Hematopoietic multipotent progenitor cell treated with erythropoietin and hydrocortisone succinate and interleukin-3 and kit ligand, for 4 days (in vitro differentiated cells): Measurements from ENCODE around the gene CBX4.

Experiments
- DNase-seq: peaks from one replicate; pipeline ENCODE4 v3.0.0-alpha.2; 2015

Gene CBX4

DNA sequence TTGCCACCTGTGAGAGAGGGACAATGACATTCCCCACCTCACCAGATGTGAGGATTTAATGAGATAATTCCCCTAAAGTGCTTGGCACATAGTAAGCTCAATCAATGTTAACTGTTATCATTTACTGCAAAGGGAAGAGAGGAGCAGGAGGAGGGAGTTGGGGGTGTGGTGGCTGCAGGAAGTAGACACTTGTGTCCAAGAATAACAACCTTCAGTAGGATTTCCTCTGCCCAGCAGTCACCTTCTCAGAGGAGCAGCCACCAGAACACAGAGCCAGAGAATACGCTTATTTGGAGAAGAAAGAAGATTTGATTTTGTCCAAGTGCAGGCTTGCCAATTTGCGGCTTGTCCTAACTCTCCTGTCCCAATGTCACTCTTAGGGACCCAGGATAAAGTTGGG lies 10.2 kb downstream of the CBX4 start:
- no peak for DNase-seq

DNA sequence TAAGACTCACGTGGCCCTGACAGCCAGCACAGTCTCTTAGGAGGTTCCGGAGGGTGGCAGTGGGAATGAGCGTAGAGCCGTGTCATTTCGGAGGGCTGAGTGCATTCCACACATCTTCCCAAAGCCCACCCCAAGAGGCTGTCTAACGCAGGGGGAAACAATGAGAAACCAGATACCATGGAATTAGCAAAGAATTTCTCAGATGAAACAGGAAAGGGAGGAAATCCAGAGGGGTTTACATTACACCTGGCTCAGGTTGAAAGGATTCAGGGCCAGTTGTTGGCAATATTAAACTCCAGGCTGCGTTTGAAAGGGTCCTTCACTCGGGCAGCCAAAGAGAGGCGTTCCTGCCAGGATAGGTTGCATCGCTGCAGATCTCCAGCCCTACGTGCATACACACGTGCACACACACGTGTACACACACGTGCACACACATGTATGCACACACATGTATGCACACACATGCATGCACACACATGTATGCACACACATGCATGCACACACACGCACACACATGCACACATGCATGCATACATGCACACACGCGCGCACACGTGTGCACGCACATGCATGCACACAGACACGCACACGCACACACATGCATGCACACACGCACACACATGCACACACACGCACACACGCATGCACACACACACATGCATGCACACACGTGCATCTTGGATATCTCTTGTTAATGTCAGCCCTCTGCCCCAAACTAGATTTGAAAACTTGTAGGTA lies 12.2 kb downstream of the CBX4 start:
- DNase-seq: no peak

DNA sequence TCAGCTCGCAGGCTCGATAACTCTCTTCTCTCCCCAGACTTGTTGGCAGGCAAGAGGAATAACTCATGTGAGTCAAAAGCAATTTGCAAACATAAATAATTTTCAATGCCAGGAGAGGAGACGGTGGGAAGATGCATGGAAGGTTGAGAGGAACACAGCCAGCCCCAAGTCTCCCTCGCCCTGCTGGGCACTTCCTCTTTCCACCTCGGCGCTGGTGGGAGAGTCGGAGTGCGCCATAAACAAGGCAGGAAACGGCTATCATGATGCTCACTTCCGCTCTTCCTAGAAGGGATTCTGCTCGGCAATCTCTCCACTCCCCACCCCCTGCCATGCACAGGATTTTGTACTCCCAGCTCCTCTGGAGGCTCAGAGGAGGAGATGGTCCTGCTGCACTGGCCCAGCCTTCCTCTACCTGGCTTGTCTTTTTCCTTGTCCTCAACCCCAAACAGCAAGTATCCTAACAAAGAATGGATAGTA lies 13.0 kb downstream of the CBX4 start:
- DNase-seq: peak; percentile 88

DNA sequence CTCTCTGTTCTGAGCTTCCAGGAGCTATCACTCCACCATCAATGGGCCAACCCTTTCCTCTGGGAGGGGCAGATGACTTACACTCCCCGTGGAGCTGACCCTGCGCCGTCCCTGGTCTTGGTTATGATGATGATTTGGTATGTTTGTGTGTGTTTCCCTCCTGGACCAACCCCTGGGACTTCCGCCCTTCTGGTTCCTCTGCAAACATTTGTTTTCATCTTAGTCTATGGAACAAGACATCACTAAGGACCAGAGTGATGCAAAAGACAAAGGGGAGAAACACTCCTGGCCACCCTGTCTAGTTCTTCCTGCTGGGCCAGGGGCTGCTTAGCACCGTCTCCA lies 13.7 kb downstream of the CBX4 start:
- DNase-seq: no peak

DNA sequence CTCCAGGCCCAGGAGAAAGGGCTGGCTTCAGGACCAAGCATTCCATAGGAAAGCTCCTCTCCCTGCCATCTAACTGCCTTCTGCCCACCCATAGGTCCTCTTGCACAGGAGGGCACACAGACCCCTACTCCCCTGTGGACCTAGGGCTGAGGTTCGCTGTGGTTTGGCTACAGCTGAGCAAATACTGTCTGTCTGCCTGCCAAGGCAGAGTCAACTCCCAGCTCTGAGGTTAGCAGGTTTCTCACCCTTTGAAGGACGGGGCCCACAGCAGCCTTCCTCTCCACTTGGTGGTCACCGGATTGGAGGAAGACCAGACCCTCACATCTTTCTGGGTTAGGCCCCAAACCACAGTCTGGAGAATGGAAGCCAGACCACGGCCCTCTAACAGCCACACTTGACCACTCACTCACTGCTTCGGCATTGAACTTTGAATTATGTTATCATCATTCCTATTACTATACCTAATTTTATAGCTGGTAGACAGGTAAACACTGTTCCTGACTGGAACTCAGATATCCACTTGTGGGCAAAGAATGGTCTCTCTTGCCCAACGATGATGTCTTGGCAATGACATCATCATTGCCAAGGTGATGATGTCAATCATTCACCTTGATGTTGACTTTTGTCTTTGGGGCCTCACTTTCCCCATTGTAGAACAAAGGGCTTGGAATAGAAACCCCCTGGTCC lies 14.2 kb downstream of the CBX4 start:
- no peak for DNase-seq

DNA sequence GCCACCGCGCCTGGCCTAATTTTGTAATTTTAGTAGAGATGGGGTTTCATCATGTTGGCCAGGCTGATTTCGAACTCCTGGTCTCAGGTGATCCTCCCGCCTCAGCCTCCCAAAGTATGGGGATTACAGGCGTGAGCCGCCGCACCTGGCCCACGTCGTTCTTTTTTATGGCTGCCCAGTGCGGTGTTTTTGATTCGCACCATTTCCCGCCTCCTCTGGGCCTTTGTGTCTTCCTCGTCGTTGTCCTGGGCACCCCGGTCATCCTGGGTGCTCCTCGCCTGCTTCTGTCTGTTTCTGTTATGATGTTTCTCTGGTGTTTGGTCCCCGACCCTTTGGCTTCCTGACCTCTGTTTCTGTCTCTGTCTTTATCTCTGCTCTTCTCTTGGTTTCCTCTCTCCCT lies 15.0 kb downstream of the CBX4 start:
- DNase-seq: no peak

DNA sequence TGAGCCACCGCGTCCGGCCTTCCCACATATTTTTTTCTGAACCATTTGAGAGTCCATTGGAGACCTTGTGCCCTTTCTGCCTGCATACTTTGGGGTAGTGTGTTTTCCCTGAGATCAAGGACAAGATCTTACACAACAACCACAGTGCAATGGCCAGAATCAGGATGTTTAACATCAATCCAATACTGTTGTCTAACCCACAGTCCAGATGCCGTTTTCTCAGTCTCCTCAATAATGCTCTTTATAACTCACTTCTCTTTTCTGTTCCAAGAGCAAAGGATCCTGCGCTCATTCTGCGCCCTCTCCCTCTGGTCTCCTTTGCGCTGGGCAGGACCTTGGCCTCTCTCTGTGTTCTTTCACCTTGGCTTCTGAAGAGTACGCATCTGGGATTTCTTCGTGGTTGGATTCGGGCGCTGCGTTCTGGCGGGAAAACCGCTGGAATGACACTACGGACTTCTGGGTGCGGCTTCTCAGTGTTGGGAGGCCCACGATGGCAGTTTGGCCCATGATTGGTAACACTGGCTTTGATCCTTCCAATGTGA lies 16.6 kb downstream of the CBX4 start:
- no peak for DNase-seq

DNA sequence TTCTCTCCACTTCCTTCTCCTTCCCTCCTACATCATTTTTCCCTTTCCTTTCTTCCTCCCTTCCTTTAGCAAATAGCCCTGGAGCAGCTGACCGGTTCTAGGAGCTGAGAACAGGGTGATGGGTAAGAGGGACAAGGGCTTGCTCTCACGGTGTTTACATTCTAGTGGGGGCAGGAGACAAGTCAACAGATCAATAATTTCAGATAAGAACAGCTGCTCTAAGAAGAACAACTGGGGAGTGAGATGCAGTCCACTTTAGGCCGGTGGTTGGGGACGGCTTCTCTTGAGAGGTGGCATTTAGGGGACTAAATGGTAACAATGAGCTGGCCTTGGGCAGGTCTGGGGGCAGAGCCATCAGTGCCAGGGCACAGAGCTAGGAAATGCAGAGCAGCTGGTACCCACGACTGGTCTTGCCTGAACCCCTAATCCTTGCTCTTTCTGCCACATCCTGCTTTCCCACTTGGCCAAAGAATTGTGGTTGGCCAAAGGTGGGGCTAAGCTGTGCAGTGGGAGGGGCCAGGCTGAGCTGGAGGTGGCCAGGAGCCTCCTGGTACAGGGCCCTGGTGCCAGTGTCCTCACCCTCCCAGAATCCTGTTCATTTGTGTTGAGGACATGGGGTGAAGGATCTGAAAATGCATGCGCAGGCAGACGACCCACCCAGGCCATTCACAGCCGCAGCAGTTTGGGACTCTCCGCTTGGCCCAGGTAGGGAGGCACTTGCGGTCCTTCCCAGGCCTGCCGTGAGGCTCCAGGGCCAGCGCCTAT lies 17.7 kb downstream of the CBX4 start:
- no peak for DNase-seq

DNA sequence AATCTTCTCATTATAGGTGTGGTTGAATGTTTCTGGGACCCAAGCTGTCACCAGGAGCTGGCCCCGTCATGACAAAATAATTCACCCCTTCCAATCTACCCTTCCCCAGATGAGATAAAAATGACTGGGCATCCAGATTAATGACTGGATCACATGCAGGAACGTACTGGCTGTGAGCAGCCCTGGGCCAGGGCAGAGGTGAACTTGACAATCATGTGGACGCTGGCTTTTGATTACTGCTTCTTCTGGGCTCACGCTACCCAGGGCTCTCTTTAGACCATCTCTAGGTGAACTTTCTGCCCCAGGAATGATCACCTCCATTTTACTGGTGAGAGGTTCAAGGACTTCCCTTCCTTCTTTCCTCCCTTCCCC lies 18.3 kb downstream of the CBX4 start:
- no peak for DNase-seq

DNA sequence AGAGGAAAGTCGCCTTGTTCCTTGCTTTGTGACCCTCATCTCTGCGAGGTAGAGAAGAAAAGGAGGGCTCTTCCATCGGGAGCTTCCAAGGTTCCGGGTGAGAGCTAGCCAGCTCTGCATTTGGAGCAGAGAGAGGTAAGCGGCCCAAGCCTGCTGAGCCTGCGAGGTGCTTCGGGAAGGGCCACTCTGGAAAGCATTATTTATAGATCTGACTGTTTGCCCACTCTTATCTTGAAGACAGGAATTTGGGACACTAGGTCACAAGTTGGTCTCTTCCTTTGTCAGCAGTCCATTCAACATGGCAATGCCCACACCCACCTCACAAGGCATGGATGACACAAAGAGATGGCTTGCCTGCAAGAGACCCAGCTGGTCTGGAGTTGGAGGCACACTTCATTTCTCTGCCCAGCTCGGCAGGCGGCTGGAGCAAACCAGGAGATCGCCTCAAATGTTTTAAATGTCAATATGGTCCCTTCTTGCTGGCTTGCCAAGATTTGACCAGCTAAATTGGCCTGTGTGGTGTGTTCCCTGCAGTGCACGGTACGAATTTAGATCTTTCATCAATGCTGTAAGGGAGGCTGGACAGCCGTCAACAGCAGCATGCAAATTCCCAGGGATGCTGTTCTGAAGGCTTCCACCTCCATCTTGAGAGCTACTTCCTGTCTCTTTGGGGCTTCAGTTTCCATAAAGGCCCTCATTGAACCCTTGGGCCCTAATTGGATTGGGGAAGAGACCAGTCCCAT lies 19.5 kb downstream of the CBX4 start:
- DNase-seq: no peak

DNA sequence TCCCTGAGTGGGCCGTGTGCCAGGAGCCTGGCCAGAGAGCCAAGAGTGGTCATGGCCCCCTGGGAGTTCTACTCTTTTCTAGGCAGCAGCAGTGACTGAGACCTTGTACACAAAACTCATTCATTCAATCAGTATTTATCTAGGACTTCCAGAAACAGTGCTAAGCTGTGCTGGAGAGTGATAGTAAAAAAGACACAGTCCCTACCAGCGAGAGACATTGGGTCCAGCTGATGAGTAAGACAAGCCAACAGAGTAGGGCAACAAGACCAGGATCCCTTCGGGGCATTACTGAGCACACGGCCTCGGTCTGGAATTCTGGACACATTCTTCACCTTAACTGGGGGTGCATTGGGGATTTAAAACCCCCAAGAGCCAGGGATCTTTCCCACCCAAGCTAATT lies 20.2 kb downstream of the CBX4 start:
- peak; percentile 60 for DNase-seq

DNA sequence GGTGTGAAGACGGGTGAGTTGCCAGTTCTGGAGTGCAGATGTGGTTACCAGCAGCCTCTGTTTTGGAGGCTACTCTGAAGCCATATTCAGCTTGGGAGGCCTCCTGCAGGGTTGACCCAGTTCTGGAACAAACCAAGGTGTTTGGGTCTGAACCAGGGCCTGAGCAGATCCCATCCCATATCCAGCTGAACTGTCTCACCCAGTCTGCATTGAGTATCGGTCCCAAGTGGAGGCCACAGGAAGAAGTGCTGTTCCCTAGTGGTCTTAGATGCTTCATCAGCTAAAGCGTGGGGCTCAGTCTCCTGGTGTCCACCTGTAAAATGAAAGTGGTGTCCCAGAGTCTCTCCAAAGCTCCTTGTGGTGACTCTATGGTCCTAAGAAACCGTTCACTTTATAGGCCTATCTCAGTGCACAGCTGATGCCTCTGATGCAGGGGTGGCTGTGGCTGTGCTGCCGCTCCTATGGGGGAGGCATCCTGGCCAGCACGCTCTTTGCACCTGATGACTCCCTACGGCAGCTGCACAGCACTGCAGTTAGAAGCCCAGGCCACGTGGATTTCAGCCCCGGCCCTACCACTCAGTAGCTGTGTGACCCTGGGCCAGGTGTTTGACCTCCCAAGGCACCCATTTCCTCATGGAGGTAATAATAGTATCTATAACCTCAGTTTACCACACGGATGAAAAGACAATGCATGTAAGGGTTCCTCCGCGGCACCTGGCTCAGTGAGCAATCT lies 21.0 kb downstream of the CBX4 start:
- no peak for DNase-seq

DNA sequence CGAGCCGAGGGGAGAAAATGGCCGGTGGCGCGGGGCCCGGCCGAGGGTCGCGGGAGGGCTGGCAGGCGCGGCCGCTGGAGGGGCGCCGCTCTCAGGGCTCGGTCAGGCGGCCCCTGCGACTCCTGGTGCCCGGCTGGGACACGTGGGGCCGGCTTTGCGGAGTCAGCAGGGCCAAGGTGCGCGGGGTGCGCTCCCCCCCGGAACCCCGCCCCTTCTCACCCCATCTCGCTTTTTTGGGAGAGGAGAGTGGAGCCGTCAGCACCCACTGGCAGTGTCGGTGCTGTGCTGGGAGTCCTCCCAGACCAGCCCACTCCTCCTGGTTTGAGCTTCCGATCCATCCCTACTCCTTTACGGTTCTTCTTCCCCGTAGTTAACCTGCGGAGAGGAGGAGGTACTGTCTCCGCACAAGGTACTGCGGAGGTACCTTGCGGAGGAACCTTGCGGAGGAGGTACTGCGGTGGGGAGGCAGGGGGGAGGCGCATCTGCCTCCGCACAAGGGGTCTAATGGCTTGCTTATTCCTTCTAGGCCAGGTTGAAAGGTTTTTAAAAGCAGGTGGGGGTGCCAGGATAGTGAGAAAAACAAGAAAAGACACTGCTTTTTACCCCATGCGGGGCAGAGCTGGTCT lies 23.3 kb downstream of the CBX4 start:
- no peak for DNase-seq

DNA sequence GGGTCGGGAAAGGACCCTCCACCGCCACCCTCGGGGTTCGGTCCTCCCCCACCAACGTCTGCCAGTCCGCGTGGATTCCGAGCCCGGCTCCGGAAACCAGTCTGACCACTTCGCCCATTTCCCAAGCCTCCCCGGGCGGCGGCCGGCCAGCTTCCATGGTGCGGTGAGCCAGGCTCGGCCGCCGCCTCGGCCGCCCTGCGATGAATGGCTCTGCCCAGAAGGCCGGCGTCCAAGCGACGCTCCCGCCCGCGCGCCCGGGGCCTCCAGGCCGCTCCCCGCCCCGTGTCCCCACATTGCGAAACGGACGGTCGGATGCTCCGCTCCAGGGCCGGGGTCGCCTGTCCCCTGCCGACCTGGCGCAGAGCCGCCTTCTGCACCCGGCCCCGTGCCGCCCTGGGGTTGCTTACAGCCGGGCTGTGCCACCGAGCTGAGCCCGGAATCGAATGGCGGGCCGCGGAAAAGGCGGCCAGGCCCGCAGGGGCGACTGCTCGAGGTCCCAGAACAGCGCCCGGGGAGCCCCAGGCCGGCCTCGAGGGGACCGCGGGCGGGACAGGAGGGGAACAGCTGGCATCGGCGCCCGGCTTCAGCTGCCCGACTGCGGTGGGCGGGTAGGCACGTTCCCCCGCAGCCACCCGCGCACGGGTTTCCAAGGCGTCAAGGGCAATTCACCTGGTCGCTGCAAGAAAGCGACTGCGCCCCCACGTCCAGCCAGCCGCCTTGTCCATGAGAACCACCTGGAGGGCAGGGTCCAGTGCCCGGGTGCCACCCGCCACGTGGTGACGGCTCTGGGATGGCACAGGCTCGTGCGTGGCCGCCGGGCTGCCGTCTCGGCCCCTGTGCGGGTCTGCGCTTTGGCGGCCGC lies 24.0 kb downstream of the CBX4 start:
- DNase-seq: no peak

DNA sequence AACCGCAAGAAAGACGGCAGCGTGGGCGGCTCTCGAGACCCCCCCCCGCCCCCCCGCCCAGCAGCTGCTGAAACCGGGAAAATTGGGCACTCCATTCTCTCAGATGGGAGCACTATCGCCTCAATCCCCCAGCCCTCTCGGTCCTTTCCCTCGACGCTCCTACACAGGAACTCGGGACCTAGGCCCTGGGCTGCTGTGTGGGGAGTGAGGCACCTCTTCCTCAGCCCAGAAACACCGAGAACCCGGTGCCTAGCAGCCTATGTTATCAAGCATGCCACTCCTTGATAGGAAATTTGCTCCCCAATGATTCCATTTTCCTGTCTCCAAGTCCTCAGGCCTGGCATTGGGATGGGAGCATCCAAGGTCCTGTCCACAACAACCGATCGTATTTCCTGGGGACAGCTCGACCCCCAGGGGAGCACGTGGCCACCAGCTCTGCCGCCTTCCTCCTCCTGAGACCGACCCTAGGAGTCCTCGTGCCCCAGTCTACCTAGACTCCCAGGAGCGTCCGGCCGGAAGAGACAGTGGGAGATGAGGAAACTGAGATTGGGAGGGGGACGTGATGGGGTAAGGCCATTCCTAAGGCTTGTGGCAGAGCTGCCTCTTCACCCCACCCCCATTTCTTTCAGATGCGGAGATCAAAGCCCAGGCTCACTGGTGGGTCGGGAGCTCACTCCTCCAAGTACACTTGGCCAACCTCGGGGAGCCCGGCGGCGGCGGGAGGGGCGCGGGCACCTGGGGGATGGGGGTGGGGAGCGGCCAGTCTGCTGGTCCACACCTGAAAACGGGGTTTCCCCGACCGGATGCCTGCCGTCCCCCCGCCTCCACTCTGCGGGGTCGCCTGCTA lies 24.9 kb downstream of the CBX4 start:
- no peak for DNase-seq

DNA sequence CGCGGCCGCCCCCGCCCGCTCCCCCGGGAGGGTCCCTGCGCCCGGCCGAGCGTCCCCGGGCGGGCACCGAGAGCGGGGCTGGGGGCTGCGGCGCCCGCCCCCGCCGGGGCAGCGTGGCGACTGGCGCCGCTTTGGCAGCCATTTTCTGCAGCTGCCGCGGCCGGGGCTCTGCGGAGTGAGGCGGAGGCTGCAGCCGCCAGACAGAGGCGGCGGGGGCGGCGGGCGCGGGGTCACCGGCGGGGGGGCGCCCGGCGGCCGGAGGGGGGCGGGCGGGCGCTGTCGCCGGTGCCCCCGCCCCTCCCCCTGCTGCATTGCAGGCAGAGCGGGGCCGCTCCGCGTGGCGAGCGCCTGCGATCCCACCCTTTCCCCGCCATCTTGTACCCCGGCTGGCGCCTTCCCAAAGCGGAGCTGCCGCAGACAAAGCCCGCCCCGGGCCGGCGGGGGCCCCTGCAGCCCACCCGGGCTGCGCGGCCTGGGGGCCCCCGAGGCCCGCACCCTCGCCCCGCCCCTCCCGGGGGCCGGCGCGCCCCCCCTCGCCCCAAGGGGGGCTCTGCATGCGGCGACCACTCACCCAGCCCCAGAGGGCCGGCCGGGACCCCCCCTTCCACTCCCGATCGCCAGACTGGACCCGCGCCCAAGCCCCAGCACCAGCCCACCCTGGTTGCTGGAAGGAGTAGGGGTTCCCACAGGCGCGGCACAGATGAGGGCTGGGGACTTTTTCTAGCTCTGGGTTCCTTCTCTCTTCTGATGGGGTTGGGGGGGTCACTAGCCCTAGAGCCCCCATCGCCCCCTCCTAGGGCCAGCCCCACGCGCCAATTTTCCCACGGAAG lies 25.7 kb downstream of the CBX4 start:
- peak; percentile 63 for DNase-seq

DNA sequence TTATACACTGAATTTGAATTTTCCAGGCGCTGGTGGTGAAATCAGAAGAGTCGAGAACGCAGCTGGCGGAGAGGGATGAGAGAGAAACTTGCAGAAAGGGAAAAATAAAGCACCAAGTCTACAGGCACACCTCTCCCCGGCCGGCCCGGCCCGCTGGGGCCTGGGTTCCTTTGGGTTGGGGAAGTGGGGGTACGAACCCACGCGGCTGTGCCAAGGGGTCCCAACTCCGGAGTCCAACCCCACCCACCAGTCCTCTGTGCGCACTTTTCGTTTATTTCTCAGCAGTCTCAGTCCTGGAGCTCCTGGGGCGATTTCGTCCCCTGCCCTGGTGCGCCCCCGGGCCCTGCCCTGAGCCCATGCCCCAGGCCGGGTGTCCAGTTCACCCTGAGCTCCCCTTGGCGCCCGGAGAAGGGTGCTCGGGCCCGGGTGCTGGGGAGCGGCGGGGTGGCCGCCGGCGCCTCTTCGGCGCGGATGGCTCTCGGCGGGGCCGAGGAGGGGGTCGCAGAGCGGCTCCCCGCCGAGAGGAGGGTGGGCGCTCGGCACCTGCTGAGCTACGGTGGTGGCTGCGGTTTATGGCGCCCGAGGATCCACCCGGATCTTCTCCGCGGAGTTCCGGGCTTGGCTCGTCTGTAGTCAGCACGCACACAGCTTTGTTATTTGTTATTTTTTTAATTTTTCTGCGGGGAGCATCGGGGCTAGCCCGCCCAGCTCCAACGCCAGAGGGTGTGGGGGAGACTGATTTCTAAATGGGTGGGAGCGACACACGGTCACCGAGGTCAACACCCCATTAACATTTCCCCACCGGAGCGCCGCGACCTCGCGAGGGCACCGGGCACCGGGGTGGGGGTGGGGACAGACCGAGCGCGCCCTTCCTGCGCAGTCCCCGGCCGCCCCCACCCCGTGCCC lies 26.6 kb downstream of the CBX4 start:
- DNase-seq: no peak

DNA sequence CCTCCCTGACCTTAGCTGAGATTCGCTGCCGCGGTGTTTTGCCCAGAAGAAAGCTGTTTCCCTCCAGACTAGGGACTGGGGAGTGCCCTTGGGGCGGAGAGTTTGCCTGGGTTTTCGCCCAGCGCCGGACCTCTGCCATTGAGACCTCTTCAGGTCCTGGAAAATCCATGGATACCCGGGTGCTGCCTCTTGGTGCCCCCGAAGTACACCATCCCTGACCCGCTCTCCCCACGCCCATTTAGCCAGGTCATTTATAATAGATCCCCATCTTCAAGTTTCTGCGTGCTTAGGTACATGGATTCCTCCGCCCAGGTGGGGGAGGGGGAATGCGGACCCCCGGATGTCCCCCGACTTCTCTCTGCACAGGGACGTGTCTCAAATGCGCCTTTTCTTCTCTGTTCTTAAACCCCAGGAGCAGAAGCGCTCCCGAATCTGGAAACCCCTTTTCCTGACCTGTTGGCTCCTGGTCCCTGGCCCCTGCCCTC lies 27.3 kb downstream of the CBX4 start:
- DNase-seq: no peak
